Stimulated activated CD8-positive, alpha-beta memory T cell treated with anti-CD3 and anti-CD28 coated beads, Interleukin-7, amount 100 ng/mL, for 1 hour (primary cell): Measurements from ENCODE around the gene OR8D2.

Experiments used
- DNase-seq, 2 donors: peaks; one replicate each; pipeline ENCODE4 v3.0.0-alpha.2; 2020; ENCODE audit warnings: low read depth in 2 of 2

The OR8D2 gene

GRCh38 chr11:124320097-124320496 is at the start of gene OR8D2:
Gene OR8D2, minus strand, starts transcription at chr11:124320197. Its CDS starts 0 bp downstream, at chr11:124320197.
- no peak for DNase-seq

- no peak for DNase-seq
Observed at GRCh38 chr11:124359566-124359965, 39.6 kb upstream of the OR8D2 start.

GRCh38 chr11:124346311-124346955 is 26.4 kb upstream of the OR8D2 start:
- DNase-seq, result no peak

- no peak for DNase-seq
Observed at GRCh38 chr11:124344346-124344745, 24.3 kb upstream of the OR8D2 start.

GRCh38 chr11:124340142-124340447 is 20.1 kb upstream of the OR8D2 start:
- DNase-seq, result no peak

GRCh38 chr11:124339396-124340141 is 19.6 kb upstream of the OR8D2 start:
- DNase-seq, result no peak

GRCh38 chr11:124331873-124332272 is 11.9 kb upstream of the OR8D2 start:
- DNase-seq, result no peak

GRCh38 chr11:124329787-124330478 is 9.9 kb upstream of the OR8D2 start:
- no peak for DNase-seq

GRCh38 chr11:124327775-124328174 is 7.8 kb upstream of the OR8D2 start:
- DNase-seq, result no peak

GRCh38 chr11:124322356-124322755 is 2.4 kb upstream of the OR8D2 start:
- no peak for DNase-seq

GRCh38 chr11:124315052-124315451 is 4.9 kb downstream of the OR8D2 start:
- DNase-seq, result no peak

GRCh38 chr11:124313849-124314248 is 6.1 kb downstream of the OR8D2 start, which contains the start of gene OR8D1:
Gene OR8D1, minus strand, starts transcription at chr11:124313949. Its CDS starts 3,183 bp downstream, at chr11:124310766.
- no peak for DNase-seq

- DNase-seq, result no peak
Observed at GRCh38 chr11:124313131-124313530, 6.9 kb downstream of the OR8D2 start.

- no peak for DNase-seq
Observed at GRCh38 chr11:124311670-124312069, 8.3 kb downstream of the OR8D2 start.

GRCh38 chr11:124311269-124311668 is 8.7 kb downstream of the OR8D2 start:
- no peak for DNase-seq

- DNase-seq, result no peak
Observed at GRCh38 chr11:124310721-124311120, 9.3 kb downstream of the OR8D2 start.

- DNase-seq, result no peak
Observed at GRCh38 chr11:124307093-124307492, 12.9 kb downstream of the OR8D2 start.

GRCh38 chr11:124302347-124303125 is 17.5 kb downstream of the OR8D2 start:
- no peak for DNase-seq

GRCh38 chr11:124301548-124301947 is 18.4 kb downstream of the OR8D2 start:
- DNase-seq, result no peak

- DNase-seq, result no peak
Observed at GRCh38 chr11:124297921-124298320, 22.1 kb downstream of the OR8D2 start.

GRCh38 chr11:124296016-124296415 is 24.0 kb downstream of the OR8D2 start:
- no peak for DNase-seq

- DNase-seq, result no peak
Observed at GRCh38 chr11:124294687-124295086, 25.3 kb downstream of the OR8D2 start.
